H9 (cell line): ENCODE results near the gene CDCA3. TPM values are rescaled to one million over a fixed set of nuclear protein-coding genes. Genes with fewer than 3 reads are reported as not detected.

Experiments used
- DNase-seq: peaks from one replicate; pipeline ENCODE4 v3.0.0-alpha.2; 2017
- H2AFZ ChIP-seq: one replicate; pipeline ENCODE4 v1.6.1; 2013; ENCODE audit warnings: mild to moderate bottlenecking, low read length, control low read depth, moderate library complexity
- H2AK5ac ChIP-seq: 2 replicates; pipeline ENCODE4 v1.6.1; 2013; ENCODE audit warnings: low read length, control low read depth, mixed read lengths; ENCODE audit not compliant: insufficient read length
- H2BK120ac ChIP-seq: one replicate; pipeline ENCODE4 v1.6.1; 2013; ENCODE audit warnings: low read depth, mild to moderate bottlenecking, low read length, control low read depth, inconsistent platforms; ENCODE audit not compliant: poor library complexity, severe bottlenecking
- H2BK12ac ChIP-seq: 2 replicates; pipeline ENCODE4 v1.6.1; 2013; ENCODE audit warnings: low read length, control low read depth, mixed read lengths, low read depth; ENCODE audit not compliant: insufficient read length
- H2BK15ac ChIP-seq: 2 replicates; pipeline ENCODE4 v1.6.1; 2013; ENCODE audit warnings: low read depth, low read length, control low read depth
- H2BK20ac ChIP-seq: one replicate; pipeline ENCODE4 v1.6.1; 2013; ENCODE audit warnings: low read depth, mild to moderate bottlenecking, low read length, control low read depth, inconsistent platforms; ENCODE audit not compliant: poor library complexity, severe bottlenecking
- H2BK5ac ChIP-seq: 2 replicates; pipeline ENCODE4 v1.6.1; 2013; ENCODE audit warnings: low read length, control low read depth, mixed read lengths; ENCODE audit not compliant: insufficient read length
- H3K14ac ChIP-seq: 2 replicates; pipeline ENCODE4 v1.6.1; 2013; ENCODE audit warnings: low read length, control low read depth; ENCODE audit not compliant: insufficient read depth
- H3K18ac ChIP-seq: 2 replicates; pipeline ENCODE4 v1.6.1; 2013; ENCODE audit warnings: low read depth, mild to moderate bottlenecking, mixed read lengths, low read length, control low read depth; ENCODE audit not compliant: insufficient read length
- H3K23ac ChIP-seq: 2 replicates; pipeline ENCODE4 v1.6.1; 2013; ENCODE audit warnings: low read length, control low read depth, mixed read lengths, low read depth; ENCODE audit not compliant: insufficient read length
- H3K23me2 ChIP-seq: 2 replicates; pipeline ENCODE4 v1.6.1; 2013; ENCODE audit warnings: low read depth, mild to moderate bottlenecking, mixed read lengths, low read length, control low read depth; ENCODE audit not compliant: insufficient read length, poor library complexity, severe bottlenecking
- H3K27ac ChIP-seq: 2 replicates; pipeline ENCODE4 v1.5.1; 2013; ENCODE audit warnings: low read length, control low read depth, mixed read lengths, low read depth; ENCODE audit not compliant: insufficient read length
- H3K27me3 ChIP-seq: 2 replicates; pipeline ENCODE4 v1.6.1; 2013; ENCODE audit warnings: low read length, control low read depth, inconsistent platforms; ENCODE audit not compliant: insufficient read depth
- H3K4ac ChIP-seq: 2 replicates; pipeline ENCODE4 v1.6.1; 2013; ENCODE audit warnings: low read depth, mild to moderate bottlenecking, control low read depth, inconsistent platforms, low read length, moderate library complexity
- H3K4me1 ChIP-seq: 2 replicates; pipeline ENCODE4 v1.6.1; 2013; ENCODE audit warnings: low read length, control low read depth, inconsistent platforms; ENCODE audit not compliant: insufficient read depth
- H3K4me2 ChIP-seq: 2 replicates; pipeline ENCODE4 v1.6.1; 2013; ENCODE audit warnings: low read length, control low read depth, mixed read lengths; ENCODE audit not compliant: insufficient read length, insufficient read depth
- H3K56ac ChIP-seq: 2 replicates; pipeline ENCODE4 v1.6.1; 2013; ENCODE audit warnings: low read depth, mild to moderate bottlenecking, mixed read lengths, low read length, control low read depth; ENCODE audit not compliant: insufficient read length
- H3K79me1 ChIP-seq: 2 replicates; pipeline ENCODE4 v1.6.1; 2013; ENCODE audit warnings: low read depth, mild to moderate bottlenecking, moderate library complexity, low read length, control low read depth, inconsistent platforms; ENCODE audit not compliant: insufficient read depth, poor library complexity, severe bottlenecking
- H3K79me2 ChIP-seq: 2 replicates; pipeline ENCODE4 v1.6.1; 2013; ENCODE audit warnings: low read length, control low read depth, inconsistent platforms; ENCODE audit not compliant: insufficient read depth
- H3K9ac ChIP-seq: 2 replicates; pipeline ENCODE4 v1.6.1; 2013; ENCODE audit warnings: low read length, control low read depth, mixed read lengths; ENCODE audit not compliant: insufficient read length; ENCODE audit errors: extremely low read depth
- H3K9me3 ChIP-seq: one replicate; pipeline ENCODE4 v1.6.1; 2013; ENCODE audit warnings: low read depth, low read length, inconsistent platforms; ENCODE audit not compliant: control insufficient read depth
- H3T11ph ChIP-seq: one replicate; pipeline ENCODE4 v1.6.1; 2013; ENCODE audit warnings: mild to moderate bottlenecking, low read length, control low read depth, inconsistent platforms
- H4K20me1 ChIP-seq: one replicate; pipeline ENCODE4 v1.6.1; 2013; ENCODE audit not compliant: control insufficient read depth, insufficient read length, insufficient read depth
- H4K5ac ChIP-seq: 2 replicates; pipeline ENCODE4 v1.6.1; 2013; ENCODE audit warnings: low read depth, mild to moderate bottlenecking, mixed read lengths, low read length, control low read depth; ENCODE audit not compliant: insufficient read length
- H4K8ac ChIP-seq: replicated peaks from 2 replicates; pipeline ENCODE4 v1.6.1; 2013; ENCODE audit warnings: low read length, control low read depth, mixed read lengths, low read depth; ENCODE audit not compliant: insufficient read length
- H4K91ac ChIP-seq: 2 replicates; pipeline ENCODE4 v1.6.1; 2013; ENCODE audit warnings: low read depth, mild to moderate bottlenecking, moderate library complexity, mixed read lengths, low read length, control low read depth; ENCODE audit not compliant: insufficient read length
- H3K27ac Mint-ChIP-seq, 3 experiments: 2 replicates in 2 of 3; 3 replicates in 1 of 3; pipeline ENCODE4 v1.8.0; 2020 to 2021; ENCODE audit warnings: mixed read lengths in 3 of 3, mild to moderate bottlenecking in 1 of 3, moderate library complexity in 1 of 3
- H3K27me3 Mint-ChIP-seq: 2 replicates; pipeline ENCODE4 v1.8.0; 2021; ENCODE audit warnings: low read depth, mild to moderate bottlenecking, moderate library complexity, mixed read lengths
- H3K36me3 Mint-ChIP-seq, 3 experiments: 2 replicates in 2 of 3; 3 replicates in 1 of 3; pipeline ENCODE4 v1.8.0; 2020 to 2021; ENCODE audit warnings: low read depth in 3 of 3, mixed read lengths in 3 of 3; ENCODE audit not compliant: insufficient read depth in 1 of 3
- H3K4me1 Mint-ChIP-seq, 2 experiments: 2 replicates each; pipeline ENCODE4 v1.8.0; 2020; ENCODE audit warnings: mixed read lengths in 2 of 2
- H3K4me3 Mint-ChIP-seq, 2 experiments: 2 replicates in 1 of 2; 3 replicates in 1 of 2; pipeline ENCODE4 v1.8.0; 2020 to 2021; ENCODE audit warnings: mild to moderate bottlenecking in 2 of 2, mixed read lengths in 2 of 2, moderate library complexity in 1 of 2
- H3K9me3 Mint-ChIP-seq, 2 experiments: 2 replicates in 1 of 2; 3 replicates in 1 of 2; pipeline ENCODE4 v1.8.0; 2020; ENCODE audit warnings: mild to moderate bottlenecking in 2 of 2, mixed read lengths in 2 of 2, moderate library complexity in 1 of 2
- WGBS: extraction: QIAGEN DNeasy Blood & Tissue Kit; methylation state at CpG from one replicate; pipeline ENCODE4 v1.1.7; 2013; ENCODE audit warnings: missing lambda C conversion rate, low lambda C conversion rate, mixed read lengths; ENCODE audit not compliant: insufficient read length; ENCODE audit errors: extremely low coverage; 5-methylcytosine and 5-hydroxymethylcytosine counted together
- total RNA-seq: library from RNA; stranded (reverse); gene quantifications from 2 replicates; pipeline ENCODE4 v1.2.1, GENCODE V29; 2021
- TF ChIP-seq, protein P1 (sequence below): fragments of 200-600 bp; sonication (generic); conservative IDR thresholded peaks from 3 replicates; pipeline ENCODE4 v1.8.0; 2021; ENCODE audit warnings: antibody characterized with exemption, mild to moderate bottlenecking

CDCA3 gene
- total RNA-seq, 1 experiment from 2014 or later, result 45.1 TPM

DNA sequence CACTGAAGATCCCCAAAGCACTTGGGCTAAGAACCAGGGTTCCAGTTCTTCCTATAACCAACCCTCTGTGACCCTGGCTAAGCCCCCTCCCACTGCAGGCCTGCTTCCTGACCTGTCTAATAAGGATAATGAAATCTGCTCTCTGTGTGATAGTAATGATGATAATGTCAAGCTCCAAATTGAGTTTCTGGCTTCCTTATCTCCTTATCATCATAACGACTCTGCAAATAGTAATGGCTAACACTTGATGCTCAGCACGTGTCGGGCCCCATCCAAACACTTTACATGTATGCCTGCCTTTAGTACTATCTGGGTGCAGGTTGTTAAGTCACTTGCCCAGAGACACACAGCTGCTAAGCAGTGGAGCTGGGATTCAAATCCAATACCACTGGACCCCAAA is 34.5 kb downstream of the CDCA3 start:
- Histone ChIP-seq H3K27ac (no peak overlapping the region), H3K79me2 (no peaks in the 10 kb centered on the region), H3T11ph (no peak overlapping the region), H3K9ac (no peak overlapping the region), H2AK5ac (no peak overlapping the region), H2AFZ (no peak overlapping the region), H3K23ac (no peak overlapping the region), H3K56ac (no peak overlapping the region), H3K4ac (no peak overlapping the region), H3K23me2 (peaks cover 3% of the 10 kb centered on the region), H2BK5ac (no peak overlapping the region), H4K5ac (no peak overlapping the region), H4K8ac (no peak overlapping the region), H2BK120ac (no peak overlapping the region), H3K27me3 (peaks cover 4% of the 10 kb centered on the region; the same call in 1 of the 2 replicates), H3K4me1 (peaks cover 7% of the 10 kb centered on the region; the same call in 1 of the 2 replicates), H3K18ac (no peak overlapping the region), H3K14ac (no peak overlapping the region), H3K4me2 (no peak overlapping the region), H2BK12ac (no peak overlapping the region), H3K79me1 (no peaks in the 10 kb centered on the region), H4K91ac (no peak overlapping the region), H3K9me3 (no peaks in the 10 kb centered on the region), H2BK20ac (no peak overlapping the region), H4K20me1 (no peaks in the 10 kb centered on the region), H2BK15ac (no peak overlapping the region)
- Mint-ChIP-seq H3K36me3 (peaks cover 0 to 3% (median 0%) of the 10 kb centered on the region in 3 experiments; a peak in 1 of 7 replicates), H3K4me1 (peaks cover 36% of the 10 kb centered on the region in 2 experiments), H3K27ac (peak overlapping the region in 1 of 3 experiments; percentile 37; a peak in 1 of 7 replicates), H3K27me3 (peaks cover 60% of the 10 kb centered on the region), H3K4me3 (no peak overlapping the region), H3K9me3 (peaks cover 0 to 2% of the 10 kb centered on the region in 2 experiments; a peak in 1 of 5 replicates)
- DNase-seq, result no peak
- no CpG with 5 or more reads among the region's 3 CpGs for WGBS
- TF ChIP-seq, protein P1, sequence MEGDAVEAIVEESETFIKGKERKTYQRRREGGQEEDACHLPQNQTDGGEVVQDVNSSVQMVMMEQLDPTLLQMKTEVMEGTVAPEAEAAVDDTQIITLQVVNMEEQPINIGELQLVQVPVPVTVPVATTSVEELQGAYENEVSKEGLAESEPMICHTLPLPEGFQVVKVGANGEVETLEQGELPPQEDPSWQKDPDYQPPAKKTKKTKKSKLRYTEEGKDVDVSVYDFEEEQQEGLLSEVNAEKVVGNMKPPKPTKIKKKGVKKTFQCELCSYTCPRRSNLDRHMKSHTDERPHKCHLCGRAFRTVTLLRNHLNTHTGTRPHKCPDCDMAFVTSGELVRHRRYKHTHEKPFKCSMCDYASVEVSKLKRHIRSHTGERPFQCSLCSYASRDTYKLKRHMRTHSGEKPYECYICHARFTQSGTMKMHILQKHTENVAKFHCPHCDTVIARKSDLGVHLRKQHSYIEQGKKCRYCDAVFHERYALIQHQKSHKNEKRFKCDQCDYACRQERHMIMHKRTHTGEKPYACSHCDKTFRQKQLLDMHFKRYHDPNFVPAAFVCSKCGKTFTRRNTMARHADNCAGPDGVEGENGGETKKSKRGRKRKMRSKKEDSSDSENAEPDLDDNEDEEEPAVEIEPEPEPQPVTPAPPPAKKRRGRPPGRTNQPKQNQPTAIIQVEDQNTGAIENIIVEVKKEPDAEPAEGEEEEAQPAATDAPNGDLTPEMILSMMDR, result no peak
